ENCODE data around the gene LTBP2. TPM values are rescaled to one million over a fixed set of nuclear protein-coding genes. Genes with fewer than 3 reads are reported as not detected.
"Not testable (repeated sequence)": the region's sequence is repeated elsewhere in the genome, so short reads cannot be mapped to it uniquely, and the experiment has no call there.

LTBP2 gene
- total RNA-seq, 4 donors from 2014 or later, result 19.8 to 51.9 (median 28.8) TPM

DNA sequence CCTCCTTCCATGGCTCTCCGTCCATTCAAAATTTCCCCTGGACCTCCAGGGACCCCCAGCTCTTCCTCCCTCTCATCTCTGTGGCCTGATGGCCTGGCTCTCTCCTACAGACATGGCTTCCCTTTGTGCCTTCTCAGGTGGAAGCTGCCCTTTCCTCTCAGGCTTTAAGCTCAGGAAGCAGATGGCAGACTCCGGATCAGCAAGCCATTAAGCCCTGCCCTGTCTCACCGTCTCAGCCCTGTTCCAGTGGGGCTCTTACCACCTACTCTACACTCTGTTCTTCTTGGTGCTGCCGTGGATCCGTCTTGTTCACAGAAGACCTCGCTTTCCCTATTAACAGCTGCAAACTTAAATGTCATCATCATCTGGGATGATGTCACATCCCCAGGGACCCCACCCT lies 152.1 kb downstream of the LTBP2 start:
- Histone ChIP-seq H3K4me1 (no peaks in the 10 kb centered on the region), H3K9me3 (no peaks in the 10 kb centered on the region), H3K4me3 (no peak overlapping the region), H3K27ac (no peak overlapping the region), H3K36me3 (no peaks in the 10 kb centered on the region), H3K27me3 (no peaks in the 10 kb centered on the region)
- TF ChIP-seq, protein P1, sequence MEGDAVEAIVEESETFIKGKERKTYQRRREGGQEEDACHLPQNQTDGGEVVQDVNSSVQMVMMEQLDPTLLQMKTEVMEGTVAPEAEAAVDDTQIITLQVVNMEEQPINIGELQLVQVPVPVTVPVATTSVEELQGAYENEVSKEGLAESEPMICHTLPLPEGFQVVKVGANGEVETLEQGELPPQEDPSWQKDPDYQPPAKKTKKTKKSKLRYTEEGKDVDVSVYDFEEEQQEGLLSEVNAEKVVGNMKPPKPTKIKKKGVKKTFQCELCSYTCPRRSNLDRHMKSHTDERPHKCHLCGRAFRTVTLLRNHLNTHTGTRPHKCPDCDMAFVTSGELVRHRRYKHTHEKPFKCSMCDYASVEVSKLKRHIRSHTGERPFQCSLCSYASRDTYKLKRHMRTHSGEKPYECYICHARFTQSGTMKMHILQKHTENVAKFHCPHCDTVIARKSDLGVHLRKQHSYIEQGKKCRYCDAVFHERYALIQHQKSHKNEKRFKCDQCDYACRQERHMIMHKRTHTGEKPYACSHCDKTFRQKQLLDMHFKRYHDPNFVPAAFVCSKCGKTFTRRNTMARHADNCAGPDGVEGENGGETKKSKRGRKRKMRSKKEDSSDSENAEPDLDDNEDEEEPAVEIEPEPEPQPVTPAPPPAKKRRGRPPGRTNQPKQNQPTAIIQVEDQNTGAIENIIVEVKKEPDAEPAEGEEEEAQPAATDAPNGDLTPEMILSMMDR (IDR thresholded peaks at IDR 0.05 in 4 of 5, conservative IDR thresholded peaks at IDR 0.05 in 1 of 5), result no peak
- no peak for TF ChIP-seq POLR2A (IDR thresholded peaks at IDR 0.05)
- DNase-seq, result no peak
- in situ Hi-C loops (cut with MboI; ENCODE audit: low sequenced_read_pairs in 4 of 4), result no loop called here
- no peak for ATAC-seq
- intact Hi-C loops (cut with DNase I; ENCODE audit: low total_unique reads), result no loop called here

DNA sequence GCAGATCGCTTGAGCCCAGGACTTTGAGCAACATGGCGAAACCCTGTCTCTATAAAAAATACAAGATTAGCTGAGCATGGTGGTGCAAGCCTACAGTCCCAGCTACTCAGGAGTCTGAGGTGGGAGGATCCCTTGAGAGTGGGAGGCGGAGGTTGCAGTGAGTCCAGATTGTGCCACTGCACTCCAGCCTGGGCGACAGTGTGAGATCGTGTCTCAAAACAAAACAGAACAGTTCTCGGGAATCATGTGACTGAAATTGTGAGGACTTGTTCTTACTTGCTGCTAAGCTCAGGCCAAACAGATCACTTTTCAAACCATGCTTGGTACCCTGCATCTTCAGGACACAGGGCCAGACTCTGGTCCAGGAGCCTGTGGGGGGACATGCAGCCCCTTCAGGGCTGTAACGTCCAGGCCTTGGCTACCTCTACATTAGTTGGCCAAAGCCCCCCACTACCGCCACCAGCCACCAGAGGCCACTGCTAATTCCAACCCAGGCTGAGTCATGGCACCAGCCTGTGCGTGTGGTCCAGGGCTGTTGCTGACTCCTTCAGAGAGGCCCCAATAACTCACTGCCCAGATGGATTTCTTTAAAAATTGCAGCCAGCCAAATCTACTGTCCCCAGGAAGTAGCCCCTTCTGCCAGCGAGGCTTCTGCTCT lies 152.6 kb downstream of the LTBP2 start:
- TF ChIP-seq, protein P1 (IDR thresholded peaks at IDR 0.05 in 4 of 5, conservative IDR thresholded peaks at IDR 0.05 in 1 of 5), result peak in 4 of 5 experiments; percentile 48 to 64 (median 54)
- TF ChIP-seq POLR2A (IDR thresholded peaks at IDR 0.05), result no peak
- Histone ChIP-seq H3K4me1 (no peaks in the 10 kb centered on the region), H3K9me3 (no peaks in the 10 kb centered on the region), H3K4me3 (no peak overlapping the region), H3K27me3 (no peaks in the 10 kb centered on the region), H3K36me3 (no peaks in the 10 kb centered on the region), H3K27ac (no peak overlapping the region)
- in situ Hi-C loops (cut with MboI; ENCODE audit: low sequenced_read_pairs in 4 of 4), result no loop called here
- intact Hi-C loops (cut with DNase I; ENCODE audit: low total_unique reads), result no loop called here
- DNase-seq, result peak in 1 of 2 donors; percentile 24
- ATAC-seq, result peak; percentile 56 to 70

DNA sequence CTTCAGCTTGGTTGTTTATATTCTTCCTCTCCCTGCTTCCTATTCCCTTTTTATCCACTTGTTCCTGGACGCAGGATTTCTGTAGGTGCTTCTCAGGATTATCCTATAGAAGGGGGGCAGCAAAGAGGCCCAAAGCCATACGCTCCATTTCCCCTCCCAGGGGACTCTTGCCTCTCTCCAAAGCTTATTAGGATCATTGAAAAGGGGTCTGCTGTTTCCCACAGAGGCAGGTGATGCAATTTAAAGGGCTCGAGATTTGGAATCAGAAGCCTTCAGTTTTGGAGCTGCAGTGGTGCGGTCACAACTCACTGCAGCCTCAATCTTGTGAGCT lies 154.5 kb downstream of the LTBP2 start:
- ATAC-seq (no peak), DNase-seq (no peak)
- no peaks in the 10 kb centered on the region for H3K36me3 ChIP-seq
- no peak for TF ChIP-seq POLR2A (IDR thresholded peaks at IDR 0.05)
- TF ChIP-seq, protein P1 (IDR thresholded peaks at IDR 0.05 in 4 of 5, conservative IDR thresholded peaks at IDR 0.05 in 1 of 5), result no peak
- no peaks in the 10 kb centered on the region for H3K4me1 ChIP-seq
- no peak overlapping the region for H3K27ac ChIP-seq
- no peak overlapping the region for H3K4me3 ChIP-seq
- in situ Hi-C loops (cut with MboI; ENCODE audit: low sequenced_read_pairs in 4 of 4), result no loop called here
- intact Hi-C loops (cut with DNase I; ENCODE audit: low total_unique reads), result no loop called here
- H3K27me3 ChIP-seq, result no peaks in the 10 kb centered on the region
- H3K9me3 ChIP-seq, result no peaks in the 10 kb centered on the region

DNA sequence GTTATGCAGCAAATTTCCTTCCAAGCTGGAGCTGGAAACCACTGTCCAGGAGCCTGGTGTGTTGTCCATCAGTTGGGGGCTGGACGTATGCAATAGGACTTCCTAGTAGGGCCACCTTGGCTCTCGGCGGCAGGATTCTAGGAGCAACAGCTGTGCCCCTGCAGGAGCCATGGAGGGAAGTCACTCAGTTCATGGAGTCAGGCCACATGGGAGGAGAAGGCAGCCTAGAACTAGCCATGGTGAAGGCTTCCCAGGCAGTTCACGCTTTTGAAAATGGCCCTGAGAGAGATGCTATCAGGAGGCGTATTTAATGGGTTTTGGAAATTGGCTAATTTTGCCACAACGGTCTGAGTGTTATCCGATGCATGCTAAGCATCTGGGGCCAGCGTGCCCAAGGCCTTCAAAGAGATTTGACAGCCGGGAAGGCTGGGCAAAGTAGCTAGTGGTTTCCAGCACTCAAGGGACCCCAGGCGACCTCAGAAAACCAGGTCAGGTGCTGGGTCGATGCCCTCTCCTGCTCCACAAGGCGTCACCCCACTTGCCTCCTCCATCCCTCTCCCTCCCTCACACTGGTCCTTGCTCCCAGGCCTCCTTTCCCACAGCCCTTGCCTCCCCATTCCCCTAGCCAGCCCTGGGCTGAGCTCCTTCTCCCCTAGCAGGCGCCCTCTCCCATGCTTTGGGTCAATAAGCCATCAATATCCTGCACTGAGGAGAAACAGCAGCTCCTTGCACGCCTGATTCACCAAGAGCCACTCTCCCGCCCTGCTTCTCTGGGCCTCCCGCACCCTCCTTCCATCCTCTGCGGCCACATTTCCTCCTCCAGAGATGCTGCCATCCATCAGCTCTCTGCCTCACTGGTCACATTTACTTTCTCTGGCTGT lies 155.1 kb downstream of the LTBP2 start:
- no peaks in the 10 kb centered on the region for H3K4me1 ChIP-seq
- intact Hi-C loops (cut with DNase I; ENCODE audit: low total_unique reads) (no loop called here), in situ Hi-C loops (cut with MboI; ENCODE audit: low sequenced_read_pairs in 4 of 4) (no loop called here)

DNA sequence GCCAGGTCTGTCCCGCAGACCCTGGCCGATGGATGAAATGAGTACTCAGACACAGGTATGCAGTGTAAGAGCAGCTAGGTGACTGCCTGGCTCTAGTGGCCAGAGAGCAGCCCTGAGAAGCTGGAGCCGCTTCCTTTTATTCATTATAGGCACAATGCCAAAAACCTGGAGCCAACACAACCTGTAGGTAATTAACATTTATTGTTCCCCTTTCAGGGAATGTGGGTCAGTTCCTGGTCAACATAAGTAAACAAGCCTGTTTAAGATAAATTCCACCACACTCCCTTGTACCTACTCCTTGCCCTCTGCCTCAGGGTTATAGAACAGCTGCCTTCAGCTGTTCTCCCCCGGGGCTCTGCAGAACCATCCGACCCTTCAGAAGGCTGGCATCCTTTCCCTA lies 157.6 kb downstream of the LTBP2 start:
- in situ Hi-C loops (cut with MboI; ENCODE audit: low sequenced_read_pairs in 4 of 4); DNase-seq; H3K4me1 ChIP-seq; H3K9me3 ChIP-seq; H3K36me3 ChIP-seq; ATAC-seq; intact Hi-C loops (cut with DNase I; ENCODE audit: low total_unique reads); H3K4me3 ChIP-seq; H3K27ac ChIP-seq; H3K27me3 ChIP-seq: not testable (repeated sequence)

More for the DNA sequence above, 155.1 kb downstream of the LTBP2 start:
- no peak for TF ChIP-seq POLR2A (IDR thresholded peaks at IDR 0.05)
- TF ChIP-seq, protein P1 (IDR thresholded peaks at IDR 0.05 in 4 of 5, conservative IDR thresholded peaks at IDR 0.05 in 1 of 5), result no peak
- H3K4me3 ChIP-seq, result no peak overlapping the region
- no peak for ATAC-seq
- DNase-seq, result no peak
- no peaks in the 10 kb centered on the region for H3K9me3 ChIP-seq
- no peaks in the 10 kb centered on the region for H3K27me3 ChIP-seq
- H3K36me3 ChIP-seq, result no peaks in the 10 kb centered on the region
- no peak overlapping the region for H3K27ac ChIP-seq
